Activated CD4-positive, alpha-beta T cell treated with anti-CD3 and anti-CD28 coated beads for 1 hour (primary cell): ENCODE results near the gene NCR2.
"Not testable (repeated sequence)": the region's sequence is repeated elsewhere in the genome, so short reads cannot be mapped to it uniquely, and the experiment has no call there.

Experiments used
- DNase-seq: peaks from one replicate; pipeline ENCODE4 v3.0.0-alpha.2; 2020

NCR2 gene, protein sequence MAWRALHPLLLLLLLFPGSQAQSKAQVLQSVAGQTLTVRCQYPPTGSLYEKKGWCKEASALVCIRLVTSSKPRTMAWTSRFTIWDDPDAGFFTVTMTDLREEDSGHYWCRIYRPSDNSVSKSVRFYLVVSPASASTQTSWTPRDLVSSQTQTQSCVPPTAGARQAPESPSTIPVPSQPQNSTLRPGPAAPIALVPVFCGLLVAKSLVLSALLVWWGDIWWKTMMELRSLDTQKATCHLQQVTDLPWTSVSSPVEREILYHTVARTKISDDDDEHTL

GRCh38 chr6:41335296-41335695 is at the start of gene NCR2:
Gene NCR2, plus strand, starts transcription at chr6:41335608. Its CDS starts 269 bp downstream, at chr6:41335877.
- DNase-seq: no peak

- no peak for DNase-seq
Observed at GRCh38 chr6:41286544-41287346, 48.7 kb upstream of the NCR2 start, which contains the start of gene TREM1. Gene TREM1, minus strand, starts transcription at chr6:41286682. Its CDS starts 27 bp downstream, at chr6:41286655.

DNA sequence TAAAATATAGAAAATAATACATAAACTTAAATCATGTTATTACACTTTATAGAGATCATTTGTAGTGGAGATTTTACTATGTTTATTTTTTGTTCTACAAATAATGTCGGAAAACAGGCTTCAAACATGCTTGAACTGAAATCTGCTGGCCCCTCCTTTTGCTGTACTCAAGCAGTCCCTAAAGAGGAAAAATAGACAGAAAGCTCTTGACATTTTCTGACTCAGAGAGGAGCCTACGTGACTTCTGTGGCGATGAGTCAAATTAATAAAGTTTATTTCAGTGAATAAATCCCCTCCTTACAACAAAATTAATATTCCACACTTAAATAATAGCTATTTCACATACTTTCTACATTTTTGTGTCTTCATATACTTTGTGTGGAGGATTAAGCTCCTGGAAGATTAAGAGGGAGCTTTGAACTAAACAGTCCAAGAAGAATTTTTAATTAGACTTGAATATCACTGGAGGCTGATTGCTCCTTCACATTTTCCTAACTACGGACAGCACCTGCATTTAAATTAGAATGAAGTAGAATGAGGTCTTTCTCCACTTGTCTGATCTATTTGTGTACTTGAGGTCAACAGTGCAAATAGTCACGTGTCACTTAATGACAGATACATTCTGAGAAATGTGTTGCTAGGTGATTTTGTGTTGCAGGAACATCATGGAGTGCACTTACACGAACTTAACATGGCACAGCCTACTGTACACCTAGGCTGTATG is 47.2 kb upstream of the NCR2 start:
- DNase-seq: no peak

DNA sequence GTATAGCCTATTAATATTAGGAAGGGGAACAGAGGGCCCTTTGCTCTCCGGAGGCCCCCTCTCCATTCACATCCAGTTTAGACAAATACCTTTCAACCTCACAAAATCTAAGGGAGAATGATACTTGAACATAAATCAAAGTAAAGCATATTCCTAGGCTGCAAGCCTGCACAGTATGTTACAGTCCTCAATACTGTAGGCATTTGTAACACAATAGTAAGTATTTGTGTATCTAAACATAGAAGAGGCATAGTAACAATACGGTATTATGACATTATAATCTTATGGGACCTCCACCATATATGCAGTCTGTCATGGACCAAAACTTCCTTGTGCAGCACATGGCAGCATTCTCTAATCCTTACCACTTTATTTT is 46.7 kb upstream of the NCR2 start:
- no peak for DNase-seq

- no peak for DNase-seq
Observed at GRCh38 chr6:41289815-41290214, 45.6 kb upstream of the NCR2 start.

DNA sequence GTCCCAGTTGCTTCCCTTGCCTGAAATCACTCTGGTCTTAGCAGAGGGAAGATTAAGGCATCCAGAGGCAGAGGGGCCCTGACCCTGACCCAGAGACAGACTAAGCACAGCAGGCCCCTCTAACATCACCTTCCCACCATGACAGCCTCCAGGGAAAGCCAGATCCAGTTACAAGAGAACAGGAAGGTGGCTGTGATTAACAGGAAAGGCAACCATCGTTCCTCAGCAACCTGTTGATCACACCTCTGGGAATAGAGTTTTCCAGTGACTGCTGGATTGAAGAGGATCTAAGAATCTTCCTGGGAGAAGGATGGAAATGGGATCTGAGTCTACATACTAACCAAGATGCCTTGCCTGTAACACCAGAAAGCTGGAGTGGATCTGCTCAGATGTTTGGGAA is 43.7 kb upstream of the NCR2 start:
- no peak for DNase-seq

DNA sequence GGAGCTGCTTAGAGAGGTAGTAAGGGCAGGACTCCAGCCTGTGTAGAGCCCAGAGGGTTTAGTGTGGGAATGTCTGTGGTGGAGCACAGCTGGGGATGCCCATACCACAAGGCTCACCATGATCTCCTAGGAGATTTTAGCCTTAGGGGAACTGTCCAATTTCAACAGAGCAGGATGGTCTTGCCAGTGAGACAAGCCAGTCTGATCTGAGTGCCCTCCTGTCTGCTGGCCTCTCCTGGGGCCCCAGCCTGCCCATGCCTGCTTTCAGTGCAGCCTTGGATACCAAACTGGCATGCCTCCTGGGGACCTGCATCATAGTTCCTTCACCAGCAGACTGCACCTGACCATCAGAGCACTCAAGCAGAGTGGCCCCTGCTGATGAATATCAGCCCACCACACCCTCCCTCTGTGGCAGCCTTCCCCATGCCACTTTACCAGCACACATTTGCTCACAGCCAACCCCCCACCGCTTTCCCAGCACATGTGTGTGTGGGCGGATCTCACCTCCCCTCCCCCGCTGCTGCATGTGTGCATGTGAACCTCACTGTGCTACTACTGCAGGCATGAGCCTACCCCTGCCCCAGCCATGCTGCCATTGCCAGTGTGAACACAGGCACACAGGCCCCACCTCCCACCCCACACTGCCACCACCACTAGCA is 41.1 kb upstream of the NCR2 start:
- no peak for DNase-seq

GRCh38 chr6:41297248-41297647 is 38.2 kb upstream of the NCR2 start:
- not testable (repeated sequence) for DNase-seq

DNA sequence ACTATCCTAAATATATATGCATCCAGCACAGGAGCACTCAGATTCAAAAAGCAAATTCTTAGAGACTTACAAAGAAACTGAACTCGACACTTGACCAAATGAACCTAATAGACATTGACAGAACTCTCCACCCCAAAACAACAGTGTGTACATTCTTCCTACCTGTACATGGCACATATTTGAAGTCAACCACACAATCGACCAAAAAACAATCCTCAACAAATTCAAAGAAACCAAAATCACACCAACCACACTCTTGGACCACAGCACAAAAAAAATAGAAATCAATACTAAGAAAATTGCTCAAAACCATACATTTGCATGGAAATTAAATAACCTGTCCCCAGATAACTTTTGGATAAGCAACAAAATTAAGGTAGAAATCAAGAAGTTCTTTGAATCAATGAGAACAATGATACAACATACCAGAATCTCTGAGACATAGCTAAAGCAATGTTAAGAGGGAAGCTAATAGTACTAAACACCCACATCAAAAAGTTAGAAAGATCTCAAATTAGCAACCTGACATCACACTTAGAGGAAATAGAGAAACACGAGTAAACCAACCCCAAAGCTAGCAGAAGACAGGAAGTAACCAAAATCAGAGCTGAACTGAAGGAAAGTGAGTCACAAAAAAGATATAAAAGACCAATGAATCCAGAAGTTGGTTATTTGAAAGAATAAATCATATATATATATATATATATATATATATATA is 36.5 kb upstream of the NCR2 start:
- no peak for DNase-seq

- no peak for DNase-seq
Observed at GRCh38 chr6:41302638-41303037, 32.8 kb upstream of the NCR2 start.

DNA sequence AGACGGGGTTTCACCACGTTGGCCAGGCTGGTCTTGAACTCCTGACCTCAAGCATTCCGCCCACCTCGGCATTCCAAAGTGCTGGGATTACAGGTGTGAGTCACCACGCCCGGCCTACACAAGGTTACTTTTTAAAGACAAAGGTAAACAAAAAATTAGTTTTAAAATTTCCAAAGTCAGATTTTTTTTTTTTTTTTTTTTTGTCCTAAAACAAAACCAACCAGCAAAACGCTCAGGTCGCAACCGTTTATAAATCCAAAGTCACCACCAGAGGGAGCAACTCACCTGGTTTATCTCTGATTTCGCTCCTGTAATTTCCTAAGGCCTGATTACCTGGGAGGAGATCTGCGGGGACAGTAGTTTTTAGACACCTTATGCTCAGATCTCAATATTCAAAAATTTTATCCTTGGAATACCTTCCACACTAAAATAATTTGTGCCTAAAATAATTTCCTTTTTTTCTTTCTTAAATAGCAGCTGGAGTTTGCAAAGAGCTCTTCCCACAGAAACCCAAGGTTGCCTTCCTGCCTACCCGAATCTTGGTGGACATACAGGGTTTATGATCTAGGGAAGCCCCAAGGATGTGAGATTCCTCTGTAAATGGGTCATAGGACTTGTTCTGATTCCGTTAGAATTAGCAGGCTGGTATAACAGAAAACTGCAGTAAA is 29.1 kb upstream of the NCR2 start:
- DNase-seq: no peak

DNA sequence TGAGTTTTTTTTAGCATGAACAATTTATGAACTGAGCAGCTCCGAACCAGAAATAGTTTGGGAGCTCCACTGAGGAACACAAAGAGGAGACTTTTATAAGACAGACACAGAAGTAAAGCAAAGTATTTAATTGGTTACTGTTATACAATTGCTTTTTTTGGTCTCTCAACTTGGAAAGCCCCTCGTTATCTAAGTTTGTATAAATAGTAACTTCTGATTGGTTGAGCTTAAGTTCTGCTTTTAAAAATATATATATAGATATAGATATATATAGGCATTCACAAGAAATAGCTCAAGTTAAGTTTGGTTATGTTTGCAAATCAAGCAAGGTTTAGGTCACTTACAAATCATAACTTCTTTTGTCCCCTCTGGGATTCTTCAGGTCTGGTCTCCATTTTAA is 20.2 kb upstream of the NCR2 start:
- DNase-seq: no peak

DNA sequence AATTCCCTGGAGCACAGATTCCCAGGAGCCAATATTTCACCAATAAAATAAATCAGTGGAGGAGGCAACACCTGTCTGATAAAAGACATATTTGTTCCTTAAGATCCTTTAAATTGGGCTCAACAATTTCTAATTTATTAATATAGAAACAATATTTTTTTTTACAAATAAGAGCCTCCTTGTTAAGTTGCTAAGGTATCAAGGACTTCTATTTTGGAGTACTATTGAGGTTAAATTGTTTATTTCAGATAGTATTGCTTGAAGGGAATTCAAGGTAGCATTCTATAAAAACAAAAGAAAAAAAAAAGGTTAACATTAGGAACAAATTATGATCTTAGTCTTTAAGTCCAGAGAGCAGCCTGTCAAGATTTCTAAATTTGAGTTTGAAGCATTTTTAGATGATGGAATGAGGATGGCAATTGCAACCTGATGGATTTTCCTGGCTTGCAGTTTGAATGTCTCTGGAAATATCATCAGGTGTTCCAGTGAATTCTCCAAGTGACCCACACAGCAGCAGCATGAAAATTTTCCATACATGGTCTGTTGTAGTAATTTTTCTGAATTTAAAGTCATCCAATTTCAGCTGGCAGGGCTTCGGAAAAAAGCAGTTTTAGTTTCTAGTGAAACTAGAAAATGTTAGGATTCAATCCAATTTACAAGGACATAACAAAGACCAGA is 19.3 kb upstream of the NCR2 start:
- DNase-seq: no peak

GRCh38 chr6:41318261-41318653 is 17.2 kb upstream of the NCR2 start:
- no peak for DNase-seq

DNA sequence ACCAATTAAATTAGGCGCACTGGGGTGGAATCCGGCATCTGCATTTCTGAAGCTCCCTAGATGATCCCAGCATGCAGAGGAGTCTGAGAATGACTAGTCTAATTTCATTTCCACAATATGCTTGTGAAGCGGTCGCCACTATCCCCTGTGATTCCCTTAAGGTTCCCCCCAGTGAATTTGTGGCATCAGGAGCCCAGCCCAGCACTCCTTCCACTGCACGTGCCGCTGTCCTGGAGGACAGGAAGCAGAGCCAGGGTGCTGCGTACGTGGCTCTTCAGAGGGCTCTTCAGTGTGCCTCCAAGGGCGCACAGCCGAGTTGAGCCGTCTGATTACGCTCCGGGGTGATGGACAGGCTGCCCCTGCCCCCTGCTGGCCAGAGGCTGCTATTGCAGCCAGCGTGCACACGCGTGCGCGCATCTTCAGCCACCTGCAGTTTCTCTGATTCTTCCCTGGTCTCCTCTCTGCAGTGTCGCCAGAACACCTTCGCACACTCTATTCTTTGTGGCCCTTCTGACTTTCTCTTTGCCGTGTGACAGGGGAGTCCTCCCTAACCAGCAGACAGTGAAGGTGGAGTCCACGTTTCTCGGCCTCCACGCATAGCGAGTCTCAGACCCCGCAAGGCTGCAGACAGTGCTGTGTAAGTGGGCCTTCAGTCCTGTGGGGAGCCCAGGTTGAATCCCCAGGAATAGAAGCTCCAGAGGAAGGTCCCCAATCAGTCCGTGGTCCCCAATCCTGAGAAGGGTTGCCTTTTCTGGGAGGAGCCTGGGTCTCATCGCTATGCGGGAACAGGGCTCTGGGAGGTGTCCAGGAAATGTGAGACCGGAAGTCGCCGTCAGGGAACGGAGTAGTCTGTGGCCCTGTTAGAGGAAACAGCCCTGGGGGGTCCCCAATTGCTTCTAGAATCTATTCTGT is 16.5 kb upstream of the NCR2 start:
- DNase-seq: peak; percentile 75

- no peak for DNase-seq
Observed at GRCh38 chr6:41321183-41321582, 14.2 kb upstream of the NCR2 start.

DNA sequence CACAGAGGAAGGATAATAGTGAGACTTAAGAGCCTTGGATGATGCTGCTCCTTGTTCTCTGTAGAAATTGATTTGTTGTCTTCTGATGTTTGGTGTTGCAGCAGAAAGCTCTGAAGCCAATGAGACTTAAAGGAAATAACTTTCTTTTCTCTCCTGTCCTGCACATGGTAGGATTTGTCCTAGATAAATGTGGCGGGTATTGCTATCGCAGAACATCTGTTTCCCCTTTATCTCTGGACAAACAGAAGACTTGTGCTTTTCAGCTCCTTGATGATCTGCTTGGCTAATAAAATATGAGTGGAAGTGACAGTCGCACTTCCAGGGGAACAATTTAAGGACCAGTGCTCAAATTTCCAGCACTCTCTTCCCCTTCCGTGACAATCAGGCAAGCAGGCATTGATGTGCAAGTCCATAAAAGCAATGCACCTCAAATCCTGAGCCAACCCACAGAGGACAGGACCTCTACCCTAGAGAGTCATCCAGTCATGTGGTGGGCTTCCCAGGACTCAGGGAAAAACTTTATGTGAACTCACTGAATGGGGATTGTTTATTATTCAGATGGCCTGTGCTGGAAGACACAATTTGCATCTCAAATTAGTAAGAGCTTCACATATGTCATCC is 9.9 kb upstream of the NCR2 start:
- no peak for DNase-seq

GRCh38 chr6:41326092-41326491 is 9.3 kb upstream of the NCR2 start:
- no peak for DNase-seq

GRCh38 chr6:41327177-41327576 is 8.2 kb upstream of the NCR2 start:
- no peak for DNase-seq
